SHP77 treated with DMSO at 0.1 percent for 48 hours (cell line): Measurements from ENCODE around the gene NRXN3.

Experiments used
- DNase-seq: peaks from one replicate; lab custom pipeline; 2025; lab: John Stamatoyannopoulos, UW

NRXN3 gene

DNA sequence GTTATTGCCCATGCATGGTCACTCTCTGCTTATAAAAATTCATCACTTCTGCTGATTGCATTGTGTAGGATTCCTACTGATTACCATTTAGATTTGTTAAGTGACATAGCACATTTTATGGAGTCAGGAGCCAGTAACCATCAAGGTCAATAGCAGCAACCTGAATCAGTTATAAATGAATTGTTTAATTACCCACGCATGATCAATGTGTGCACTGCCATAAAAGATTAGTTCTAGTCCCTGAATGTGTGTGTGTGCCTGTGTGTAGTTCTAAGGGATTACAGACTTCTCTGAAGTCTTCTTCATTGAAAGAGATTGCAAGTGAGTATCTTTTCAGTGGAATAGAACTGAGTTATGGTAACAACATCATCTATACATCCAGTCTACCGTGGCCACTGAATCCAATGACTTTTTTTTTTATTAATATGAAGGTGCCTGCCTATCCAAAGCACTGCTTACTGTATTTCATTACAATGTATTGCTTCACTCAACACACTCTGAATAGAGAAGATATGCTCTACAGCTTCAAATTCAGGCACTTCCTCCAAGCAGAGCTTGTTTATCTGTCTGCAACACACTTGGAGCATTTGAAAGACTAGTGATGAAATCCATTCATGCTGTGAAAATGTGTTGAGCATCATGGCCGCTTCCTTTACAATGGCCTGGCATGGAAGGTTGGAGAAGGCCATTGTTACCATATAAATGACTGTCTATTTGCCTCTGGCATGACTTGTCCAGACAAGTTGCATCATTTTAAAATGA is 1659.4 kb downstream of the NRXN3 start:
- no peak for DNase-seq

DNA sequence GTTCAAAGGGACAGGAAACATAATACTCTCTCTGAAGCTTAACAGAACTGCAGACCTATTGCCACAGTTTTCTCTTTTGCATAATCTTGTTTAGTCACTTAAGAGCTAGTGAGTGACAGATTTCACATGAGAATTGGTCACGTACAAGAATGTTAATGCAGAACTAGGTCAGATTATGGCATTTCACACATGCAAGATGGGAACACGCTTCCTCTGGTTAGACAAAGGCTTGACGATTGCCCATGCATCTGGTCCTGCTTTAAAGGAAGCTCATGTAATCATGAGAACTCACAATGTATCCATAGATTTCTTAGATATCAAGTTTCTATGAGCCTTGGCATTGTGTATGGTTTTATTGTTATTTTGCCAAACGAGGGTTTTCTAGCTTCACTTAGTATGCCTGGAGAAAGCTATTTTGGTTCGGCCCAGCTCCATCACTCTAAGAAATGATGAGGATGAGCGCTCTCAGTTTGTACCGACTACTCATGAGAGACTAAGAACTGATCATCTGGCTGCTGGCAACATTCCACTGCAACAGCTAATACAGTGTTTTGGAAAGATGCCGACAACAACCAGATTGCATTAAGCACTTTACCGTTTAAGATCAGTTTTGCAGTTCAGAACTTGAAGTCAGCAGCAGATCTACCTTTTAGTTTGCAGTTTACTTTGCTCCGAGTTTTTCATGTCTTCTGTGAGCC is 1661.2 kb downstream of the NRXN3 start:
- no peak for DNase-seq

DNA sequence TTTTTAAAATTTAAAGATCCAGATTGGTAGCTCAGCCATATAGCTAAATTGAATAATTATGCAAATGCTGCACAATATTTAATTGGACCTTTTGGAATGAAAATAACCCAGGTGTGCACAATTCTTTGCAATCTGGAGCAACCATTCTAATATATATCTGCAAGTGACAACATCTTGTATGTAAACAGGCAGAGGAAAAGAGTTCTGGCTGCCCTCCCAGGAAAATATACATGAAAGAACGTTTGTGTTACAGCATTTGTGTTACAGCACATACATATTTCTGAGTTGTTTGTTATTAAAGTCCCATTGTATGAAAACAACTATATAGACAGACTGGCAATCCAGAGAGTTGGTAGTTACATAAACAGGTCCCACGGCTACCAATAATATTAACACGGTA is 1663.6 kb downstream of the NRXN3 start:
- DNase-seq = no peak

DNA sequence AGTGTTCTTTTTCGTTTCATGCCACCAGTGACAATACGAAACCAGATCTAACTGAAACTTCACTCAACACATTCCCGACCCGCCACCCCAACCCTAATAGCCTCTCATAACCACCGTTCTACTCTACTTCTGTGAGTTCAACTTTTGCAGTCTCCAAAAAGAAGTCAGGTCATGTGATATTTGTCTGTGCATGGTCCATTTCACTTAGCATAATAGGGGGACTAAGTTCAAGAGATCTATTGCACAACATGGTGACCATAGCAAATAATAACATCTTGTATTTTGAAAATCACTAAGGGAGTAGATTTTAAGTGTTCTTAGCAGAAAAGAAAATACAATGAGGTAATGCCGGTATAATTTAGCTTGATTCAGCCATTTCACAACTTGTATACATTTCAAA is 1664.7 kb downstream of the NRXN3 start:
- DNase-seq = no peak

DNA sequence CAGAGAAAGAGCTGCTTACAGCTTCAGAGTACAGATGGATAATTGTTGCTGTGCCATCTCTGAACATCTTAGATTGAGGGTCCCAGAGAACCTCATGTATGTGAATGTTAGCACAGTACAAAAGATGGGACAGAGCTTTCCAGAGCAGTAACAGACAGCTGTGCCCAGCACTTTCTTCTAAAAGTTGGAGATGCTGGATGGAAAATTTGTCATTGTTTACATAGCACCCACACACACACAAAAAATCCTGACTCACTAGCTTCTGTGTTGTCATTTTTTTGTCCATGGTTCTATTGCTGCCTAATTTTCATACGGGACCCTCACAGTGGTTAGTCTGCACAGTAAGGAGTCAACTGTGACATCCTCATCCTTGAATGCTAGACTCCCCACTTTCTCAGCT is 1666.4 kb downstream of the NRXN3 start:
- DNase-seq = no peak

DNA sequence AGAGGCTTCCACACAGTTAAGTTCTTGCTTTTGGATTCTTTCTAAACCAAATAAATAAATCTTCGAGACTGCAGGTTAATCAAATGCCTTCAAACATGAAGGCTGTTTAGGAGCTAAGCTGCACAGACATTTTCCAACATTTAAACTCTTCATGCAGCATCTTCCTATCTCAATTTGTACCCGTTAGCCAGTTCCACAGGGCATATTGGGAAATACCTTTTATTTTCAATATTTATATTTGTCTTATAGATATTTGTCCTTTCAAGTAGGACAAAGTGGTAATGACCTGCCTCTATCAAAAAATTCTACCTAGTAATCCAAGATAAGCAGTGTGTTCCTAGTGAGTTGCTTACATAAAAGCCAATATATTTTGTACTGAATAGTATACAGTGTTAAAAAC is 1667.5 kb downstream of the NRXN3 start:
- DNase-seq = no peak

DNA sequence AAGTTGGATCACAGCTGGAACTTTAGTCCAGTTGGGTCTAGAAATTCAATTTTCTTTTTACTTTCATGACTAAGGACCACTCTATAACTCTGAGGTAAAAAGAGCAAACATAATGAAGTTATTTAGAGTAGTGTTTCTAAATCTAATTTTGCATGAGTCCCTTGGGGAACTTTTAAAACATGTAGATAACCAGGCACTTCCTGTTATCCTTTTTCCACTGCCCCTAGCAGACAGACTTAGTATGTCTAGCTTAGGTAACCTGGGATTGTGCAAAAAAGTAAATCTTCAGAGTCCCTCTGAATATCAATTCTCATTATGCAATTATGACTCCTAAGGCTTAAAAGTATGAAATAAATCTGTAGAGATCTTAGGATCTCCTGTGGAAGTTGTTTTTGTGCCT is 1669.9 kb downstream of the NRXN3 start:
- no peak for DNase-seq

DNA sequence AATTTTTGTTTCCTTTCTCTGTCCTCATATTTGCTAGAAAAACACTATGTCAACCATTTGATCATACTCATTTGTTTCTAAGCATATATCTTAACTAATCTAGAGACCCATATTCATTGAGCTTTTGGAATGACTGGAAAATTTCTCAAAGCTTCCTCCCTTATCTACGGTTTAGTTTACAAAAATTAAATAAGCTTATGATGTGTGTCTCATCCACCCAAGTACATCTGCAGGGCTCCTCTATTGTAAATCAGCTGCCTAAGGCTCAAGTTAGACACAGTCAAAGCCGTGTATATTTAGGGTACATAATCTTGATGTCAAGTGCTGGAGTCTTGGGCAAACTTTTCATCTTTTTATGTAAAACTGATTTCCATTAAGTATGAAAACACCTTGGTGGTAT is 1670.7 kb downstream of the NRXN3 start:
- DNase-seq = no peak

DNA sequence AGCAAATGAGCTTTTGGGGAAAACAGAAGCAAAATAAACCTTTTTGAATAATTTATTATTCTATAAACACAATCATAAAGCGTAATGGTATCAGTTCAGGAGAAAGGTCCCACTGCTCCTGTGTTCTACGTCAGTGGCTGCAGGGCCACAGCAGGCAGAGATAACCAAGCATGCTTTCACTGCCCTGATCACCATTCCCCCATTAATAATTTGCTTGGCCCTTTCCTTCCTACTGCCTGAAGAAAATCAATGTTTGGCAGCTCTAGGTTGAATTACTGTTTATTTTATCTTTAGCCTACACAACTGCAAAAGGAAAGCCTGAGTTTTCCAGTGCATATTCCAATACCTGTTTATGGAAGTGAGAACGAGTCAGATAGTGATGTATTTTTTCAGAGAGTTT is 1671.3 kb downstream of the NRXN3 start:
- DNase-seq = no peak

DNA sequence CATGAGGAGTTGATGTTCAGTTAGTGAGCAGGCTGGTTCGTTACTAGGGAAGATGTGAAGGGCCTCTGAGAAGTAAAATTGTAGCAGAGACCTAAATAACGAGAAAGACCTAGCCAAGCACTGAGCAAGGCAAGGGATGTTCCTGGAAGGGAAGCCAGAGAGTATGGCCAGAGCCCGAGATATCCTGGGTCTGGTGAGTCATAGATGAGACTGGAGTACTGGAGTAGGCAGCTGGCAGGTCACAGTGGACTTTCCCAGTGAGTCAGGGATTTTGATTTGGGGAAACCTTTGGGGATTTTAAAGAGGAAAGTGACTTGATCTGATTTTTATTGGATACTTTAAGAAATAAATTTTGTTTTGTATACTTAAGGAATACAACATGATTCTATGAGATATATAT is 1672.1 kb downstream of the NRXN3 start:
- DNase-seq = no peak

DNA sequence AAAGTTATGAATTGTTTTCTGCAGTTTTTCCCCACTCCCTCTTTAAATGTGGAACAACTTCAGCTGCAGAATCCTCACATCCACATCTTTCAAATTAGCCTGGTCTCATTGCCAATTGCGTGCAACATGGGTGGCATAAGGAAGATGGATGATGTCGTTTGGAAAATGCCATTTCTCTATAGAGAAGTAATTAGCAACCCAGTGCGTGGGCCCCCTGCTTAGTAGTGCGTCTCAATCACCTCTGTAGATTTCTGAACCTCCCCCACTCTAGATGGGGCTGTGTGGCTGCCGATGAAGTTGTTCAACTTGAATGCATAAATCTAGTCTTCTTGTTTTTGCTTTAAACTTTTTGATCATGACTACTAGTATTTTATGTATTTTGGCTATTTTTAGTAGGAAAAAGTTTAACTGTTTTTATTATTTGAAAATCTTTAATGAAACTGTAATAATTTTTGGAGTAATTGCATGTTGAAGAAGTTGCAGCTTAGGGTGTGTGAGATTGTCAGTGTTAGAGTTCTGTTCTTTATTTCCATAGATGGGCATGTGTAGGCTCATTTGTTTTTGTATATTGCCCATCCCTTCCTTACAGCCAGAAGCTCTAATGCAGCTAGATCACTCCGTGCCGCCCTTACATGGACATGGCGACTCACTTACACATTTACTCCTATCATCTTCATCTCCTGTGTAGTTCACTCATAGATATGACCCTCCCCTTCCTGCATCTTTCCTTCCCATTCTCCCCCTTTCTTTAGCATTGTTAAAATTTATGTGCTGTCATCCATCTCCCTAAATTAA is 1683.0 kb downstream of the NRXN3 start:
- no peak for DNase-seq

DNA sequence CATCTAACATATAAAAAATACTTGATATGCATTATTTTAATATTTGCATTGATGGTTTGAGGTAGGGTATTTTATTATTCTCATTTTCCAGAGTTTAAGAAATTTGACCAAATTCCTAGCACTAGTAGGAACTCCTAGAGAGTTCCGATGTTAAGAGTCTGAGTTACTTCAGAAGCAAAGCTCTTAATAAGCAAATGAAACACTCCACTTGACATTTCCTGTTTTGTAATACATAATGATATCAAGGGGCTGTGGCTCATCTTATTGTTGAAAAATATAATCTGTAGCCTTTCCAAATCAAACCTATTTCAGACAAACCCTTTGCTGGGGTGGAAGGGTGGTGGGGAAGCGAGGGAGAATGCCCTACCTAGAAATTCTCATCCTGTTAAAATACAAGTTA is 1685.6 kb downstream of the NRXN3 start:
- DNase-seq = no peak

DNA sequence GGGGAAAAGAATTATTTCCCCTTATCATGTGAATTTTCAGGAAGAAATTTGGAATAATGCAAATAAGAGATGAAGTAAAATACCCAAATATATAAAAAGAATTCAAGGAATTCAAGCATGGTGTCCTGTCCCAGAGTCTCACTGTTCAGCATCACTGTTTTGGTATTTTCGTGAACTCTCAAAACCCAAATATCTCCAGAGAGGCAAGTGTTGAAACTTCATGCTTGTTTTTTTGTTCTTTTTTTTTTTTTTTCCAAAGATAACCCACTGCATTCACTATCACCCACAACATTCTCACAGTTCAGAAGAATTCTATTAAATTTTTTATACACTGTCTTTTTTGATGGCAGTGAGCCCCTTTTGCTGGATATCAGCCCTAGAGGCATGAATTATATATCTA is 1686.2 kb downstream of the NRXN3 start:
- no peak for DNase-seq

DNA sequence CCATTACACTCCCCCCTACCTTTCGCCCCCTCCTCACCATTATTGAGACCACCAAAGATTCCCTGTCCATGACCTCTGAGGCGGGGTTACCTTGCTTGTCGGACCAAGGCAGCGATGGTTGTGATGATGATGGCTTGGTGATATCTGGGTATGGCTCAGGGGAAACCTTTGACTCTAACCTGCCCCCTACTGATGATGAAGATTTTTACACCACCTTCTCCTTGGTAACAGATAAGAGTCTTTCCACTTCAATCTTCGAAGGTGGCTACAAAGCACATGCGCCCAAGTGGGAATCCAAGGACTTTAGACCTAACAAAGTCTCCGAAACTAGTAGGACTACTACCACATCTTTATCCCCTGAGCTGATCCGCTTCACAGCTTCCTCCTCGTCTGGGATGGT is 1690.9 kb downstream of the NRXN3 start:
- DNase-seq = no peak

DNA sequence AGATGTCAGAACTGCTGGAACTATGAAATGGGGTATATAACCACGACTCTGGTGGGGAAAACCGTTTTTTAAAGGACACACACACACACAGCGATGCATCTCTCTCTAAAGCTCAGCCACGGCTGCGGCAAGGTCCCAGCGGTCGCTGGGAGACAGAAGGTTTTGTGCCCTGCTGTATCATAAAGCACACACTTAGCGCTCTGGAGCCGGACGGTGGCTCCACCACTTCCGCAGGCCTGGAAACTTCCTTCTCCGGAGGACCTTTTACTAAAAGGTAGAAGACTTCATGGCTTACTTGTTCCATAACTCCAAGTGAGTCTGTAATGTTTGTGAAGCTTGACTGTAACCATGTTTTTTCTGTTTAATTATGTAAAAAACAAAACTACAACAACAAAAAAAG is 1691.9 kb downstream of the NRXN3 start:
- no peak for DNase-seq

DNA sequence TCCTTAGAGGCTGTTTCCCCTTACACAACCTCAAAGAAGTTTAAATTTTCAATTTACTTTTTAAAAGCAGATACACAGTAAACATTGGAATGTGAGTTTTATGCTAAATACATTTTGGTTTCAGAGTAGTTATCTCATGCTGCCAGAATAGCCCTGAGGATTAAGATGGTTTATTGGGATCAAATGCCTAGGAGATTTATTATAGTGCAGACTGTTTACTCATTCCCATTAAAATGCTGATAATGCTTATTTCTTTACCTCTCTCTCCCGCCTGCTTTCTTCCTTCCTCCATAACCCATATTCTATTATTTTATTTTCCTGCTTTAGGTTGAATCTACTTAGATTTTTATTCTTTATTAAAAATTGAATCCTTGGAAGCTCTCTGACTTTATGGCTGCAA is 1701.0 kb downstream of the NRXN3 start:
- no peak for DNase-seq

DNA sequence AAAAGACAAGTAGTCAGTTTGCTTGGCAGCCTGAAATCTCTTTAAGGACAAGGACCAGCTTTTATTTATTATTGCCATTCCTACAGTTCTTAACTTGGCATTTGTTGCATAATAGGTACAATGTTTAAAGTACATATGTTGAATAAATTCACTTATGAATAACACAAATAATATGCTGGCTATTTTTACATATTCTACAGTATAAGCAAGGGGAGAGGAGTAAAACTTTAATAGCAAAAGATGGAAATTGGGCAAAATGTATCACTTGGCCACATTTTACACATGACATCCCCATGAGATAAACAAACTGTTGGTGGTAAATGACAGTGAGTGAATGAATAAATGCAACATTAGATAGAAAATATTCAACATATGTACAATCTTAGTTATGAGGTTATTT is 1708.1 kb downstream of the NRXN3 start:
- DNase-seq = no peak

DNA sequence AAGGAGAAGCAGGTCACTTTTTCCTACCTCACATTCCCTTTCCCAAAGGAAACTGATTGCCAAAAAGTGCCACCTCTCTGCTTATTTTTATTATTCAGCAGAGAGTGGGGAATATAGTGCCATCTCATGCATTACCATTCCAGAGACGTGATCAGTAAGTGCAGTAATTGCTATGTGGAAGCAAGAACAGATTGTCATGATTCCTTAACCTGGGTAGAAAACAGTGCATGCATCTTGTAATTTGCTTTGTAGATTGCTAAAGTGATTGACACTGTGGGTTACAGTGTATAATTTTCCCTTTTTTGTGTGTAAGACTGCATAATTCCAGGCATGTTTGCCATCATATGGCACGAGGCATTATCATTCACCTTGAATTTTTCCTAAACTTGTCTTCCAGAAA is 1708.6 kb downstream of the NRXN3 start:
- DNase-seq = no peak

DNA sequence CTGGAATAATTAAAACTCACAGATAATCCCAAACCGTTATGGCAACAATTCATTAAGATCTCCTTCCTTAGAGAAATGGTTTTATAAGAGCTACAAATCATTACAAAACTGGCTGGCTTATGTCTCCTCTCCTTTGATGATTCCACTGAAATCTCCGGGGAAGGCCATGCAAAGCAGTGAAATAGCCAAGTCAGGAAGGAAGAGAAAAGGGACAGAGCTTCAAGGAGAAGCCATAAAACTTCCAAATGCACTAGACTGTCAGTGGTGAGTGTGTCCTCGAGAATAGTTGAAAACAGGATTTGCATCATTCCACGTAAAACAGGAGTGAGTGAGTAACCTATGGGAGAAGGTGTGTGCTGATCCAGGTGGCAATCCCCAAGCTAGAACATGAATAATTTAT is 1711.1 kb downstream of the NRXN3 start:
- no peak for DNase-seq

DNA sequence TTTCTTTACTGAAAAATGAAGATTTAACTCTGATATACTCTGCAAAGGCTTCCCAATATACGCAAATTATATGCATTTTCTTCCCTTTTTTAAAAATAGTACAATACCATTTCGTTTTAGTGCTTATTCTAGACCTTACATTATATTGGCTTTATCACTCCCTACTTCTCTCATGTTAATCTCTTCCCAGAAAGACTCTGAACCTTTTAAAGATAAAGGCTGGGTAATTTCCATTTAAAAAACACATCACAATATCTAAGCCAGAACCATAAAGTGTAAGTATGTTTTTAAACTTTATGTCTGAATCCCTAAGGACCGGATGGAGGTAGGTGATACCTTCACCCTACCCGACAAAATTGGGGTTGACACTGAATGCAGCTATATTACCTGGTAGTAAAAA is 1720.4 kb downstream of the NRXN3 start:
- DNase-seq = no peak

DNA sequence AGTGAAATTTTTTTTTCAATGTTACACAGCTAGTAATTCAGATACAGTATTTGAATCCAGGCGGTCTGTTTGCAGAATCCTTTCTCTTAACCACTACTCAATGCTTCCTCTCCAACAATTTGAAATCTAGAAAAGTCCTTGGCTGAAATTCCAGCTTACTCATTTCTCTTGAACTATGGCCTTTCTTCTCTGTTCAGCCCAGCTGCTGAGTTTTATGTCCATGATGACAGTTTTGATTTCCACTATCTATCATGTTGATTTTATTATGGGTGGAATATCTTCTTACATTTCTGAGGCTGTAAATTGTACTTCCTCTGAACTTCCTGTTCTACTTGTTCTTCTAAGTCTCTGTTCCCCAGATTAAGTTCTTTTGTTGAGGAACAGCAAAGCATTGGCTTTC is 1725.8 kb downstream of the NRXN3 start:
- DNase-seq = no peak

DNA sequence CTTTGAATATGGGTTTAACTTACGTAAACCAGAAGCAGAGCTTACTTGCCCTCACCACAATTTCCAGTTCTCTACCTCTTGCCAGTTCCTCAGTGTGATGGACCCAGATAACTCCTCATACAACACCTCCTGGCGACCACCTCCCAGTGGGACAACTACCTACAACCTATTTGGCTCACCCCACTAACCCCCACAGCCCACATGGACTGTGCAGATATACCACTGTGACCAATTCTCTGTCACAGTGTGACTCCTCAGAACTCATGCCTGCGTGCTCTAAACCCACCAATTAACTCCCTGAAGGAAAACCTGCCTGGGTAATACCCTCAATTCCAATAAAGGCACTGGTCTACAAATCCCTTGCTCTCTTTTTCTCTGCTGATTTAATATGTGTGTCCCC is 1729.4 kb downstream of the NRXN3 start:
- DNase-seq = no peak

DNA sequence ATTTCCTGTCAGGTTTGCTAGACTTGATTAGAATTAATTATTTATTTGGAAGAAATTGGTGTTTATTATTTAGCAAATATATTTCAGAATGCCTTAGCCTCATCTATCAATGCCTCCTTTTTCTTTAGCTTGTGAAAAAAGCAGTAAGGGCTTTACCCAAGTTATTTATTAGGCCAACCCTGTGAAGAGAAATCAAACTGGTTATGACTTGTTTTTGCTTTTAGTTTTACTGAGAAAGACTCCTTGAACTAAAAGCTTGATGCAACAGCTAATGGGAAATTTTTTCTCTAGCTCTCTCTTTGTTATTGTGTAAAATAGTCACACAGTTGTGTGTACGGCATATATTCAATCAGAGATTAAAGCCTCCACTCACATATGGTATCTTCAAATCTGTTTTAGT is 1734.3 kb downstream of the NRXN3 start:
- no peak for DNase-seq
